ENCODE data around the gene ABHD17B.

ABHD17B gene

GRCh38 chr9:71822935-71823334 lies 88.1 kb downstream of the ABHD17B start:
- no peak overlapping the region for H3K4me3 ChIP-seq (ENCODE audit: low read depth, low read length)

DNA sequence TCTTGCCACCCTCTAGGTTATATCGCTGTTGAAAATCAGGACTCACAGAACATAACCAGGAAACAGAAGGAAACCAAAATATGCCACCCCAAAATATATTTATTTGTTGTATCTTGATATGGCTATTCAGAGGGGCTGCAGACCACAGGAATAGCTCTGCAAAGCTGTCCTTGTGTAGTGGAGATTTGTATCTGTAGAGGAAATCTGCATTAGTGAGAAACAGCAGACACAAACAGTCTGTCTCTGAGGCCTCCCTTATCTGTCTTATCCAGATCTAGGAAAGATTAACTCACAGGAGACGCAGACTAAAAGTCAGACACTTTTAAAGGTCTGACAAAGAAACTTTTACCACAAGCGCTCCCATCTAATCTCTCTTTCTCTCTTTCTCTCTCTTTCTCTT lies 88.5 kb downstream of the ABHD17B start:
- no peak overlapping the region for H3K4me3 ChIP-seq (ENCODE audit: low read depth, low read length)

GRCh38 chr9:71821405-71821804 lies 89.6 kb downstream of the ABHD17B start:
- no peak overlapping the region for H3K4me3 ChIP-seq (ENCODE audit: low read depth, low read length)

DNA sequence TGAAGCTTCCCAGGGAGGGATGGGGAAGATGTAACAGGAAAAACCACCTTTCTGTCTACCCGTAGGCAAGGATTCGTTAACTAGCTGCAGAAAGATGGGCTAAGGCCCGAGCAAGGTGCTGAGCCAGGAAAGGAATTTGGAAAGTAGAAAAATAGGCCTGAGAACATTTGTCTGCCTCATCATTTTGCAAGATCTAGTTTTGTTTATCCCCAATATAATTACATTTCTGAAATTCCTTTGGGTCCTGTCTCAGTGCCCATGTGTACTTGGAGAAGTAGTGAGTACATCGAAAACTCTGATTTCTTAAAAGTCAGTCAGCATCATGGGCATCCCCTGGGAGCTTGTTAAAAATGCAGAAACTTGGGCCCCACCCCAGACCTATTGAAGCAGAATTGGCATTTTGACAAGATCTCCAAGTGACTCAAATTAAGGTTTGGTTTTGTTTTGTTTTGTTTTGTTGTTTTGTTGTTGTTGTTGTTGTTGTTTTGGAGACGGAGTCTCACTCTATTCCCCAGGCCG lies 90.5 kb downstream of the ABHD17B start:
- no peak overlapping the region for H3K4me3 ChIP-seq (ENCODE audit: low read depth, low read length)

GRCh38 chr9:71819115-71819739 lies 91.8 kb downstream of the ABHD17B start:
- H3K4me3 ChIP-seq (ENCODE audit: low read depth, low read length) = no peak overlapping the region

GRCh38 chr9:71816916-71817451 lies 94.0 kb downstream of the ABHD17B start:
- no peak overlapping the region for H3K4me3 ChIP-seq (ENCODE audit: low read depth, low read length)
